ENCODE measurements around the gene ALK.

The ALK gene

DNA sequence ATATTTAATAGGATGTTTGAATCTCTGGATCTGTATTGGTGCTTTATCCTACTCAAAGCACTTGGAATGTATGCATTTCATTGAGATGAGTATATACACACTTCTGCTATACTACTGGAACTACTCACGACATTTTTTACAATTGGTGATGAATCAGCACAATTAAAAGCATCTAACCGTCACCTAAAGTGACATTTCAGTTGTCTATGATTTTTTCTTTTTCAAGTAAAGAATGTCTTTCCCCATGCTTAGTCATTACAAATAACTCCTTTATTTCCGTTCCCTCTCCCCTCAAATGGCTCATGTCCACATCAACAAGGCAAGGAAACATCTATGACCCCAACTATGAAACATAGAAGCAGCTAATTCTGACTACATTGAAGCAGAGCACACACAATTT lies 728.9 kb downstream of the ALK start:
- H3K9me3 Mint-ChIP-seq = no peaks in the 10 kb centered on the region
- intact Hi-C loops (cut with micrococcal nuclease) = loop anchor here (10.0 kb wide), 1 partner anchor 368 kb away; no protein-coding TSS in a partner anchor

DNA sequence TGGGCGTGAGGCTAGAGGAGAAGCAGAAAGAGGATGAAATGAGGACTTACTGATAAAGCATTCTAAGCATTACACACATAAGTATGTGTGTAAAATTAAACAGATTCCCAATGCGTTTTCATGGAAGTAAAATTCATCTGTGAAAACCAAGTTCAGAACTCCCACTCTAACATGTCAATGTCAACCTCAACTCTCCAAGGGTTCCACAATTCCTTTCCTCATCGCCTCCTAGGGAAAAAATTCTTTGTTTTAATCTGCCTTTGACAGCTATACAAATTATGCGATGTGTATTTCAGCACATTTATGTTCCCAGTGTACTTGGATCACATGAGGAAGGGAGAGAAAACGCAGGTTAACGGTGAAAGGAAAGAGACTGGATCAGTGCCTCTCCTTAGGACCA lies 729.6 kb downstream of the ALK start:
- intact Hi-C loops (cut with micrococcal nuclease) = loop anchor here (10.0 kb wide), 1 partner anchor 367 kb away; no protein-coding TSS in a partner anchor
- H3K27me3 Mint-ChIP-seq = peaks cover 2% of the 10 kb centered on the region
- no peak overlapping the region for H3K4me3 Mint-ChIP-seq
- H3K27ac Mint-ChIP-seq = no peak overlapping the region
- H3K36me3 Mint-ChIP-seq (ENCODE audit: low read depth) = peaks cover 13% of the 10 kb centered on the region
- no peaks in the 10 kb centered on the region for H3K9me3 Mint-ChIP-seq
- peaks cover 13% of the 10 kb centered on the region for H3K4me1 Mint-ChIP-seq (ENCODE audit: low read depth)

More for the DNA sequence above, 728.9 kb downstream of the ALK start:
- peaks cover 13% of the 10 kb centered on the region for H3K4me1 Mint-ChIP-seq (ENCODE audit: low read depth)
- peaks cover 9% of the 10 kb centered on the region for H3K36me3 Mint-ChIP-seq (ENCODE audit: low read depth)
- no peak overlapping the region for H3K27ac Mint-ChIP-seq
- H3K4me3 Mint-ChIP-seq = no peak overlapping the region
- H3K27me3 Mint-ChIP-seq = peaks cover 2% of the 10 kb centered on the region

DNA sequence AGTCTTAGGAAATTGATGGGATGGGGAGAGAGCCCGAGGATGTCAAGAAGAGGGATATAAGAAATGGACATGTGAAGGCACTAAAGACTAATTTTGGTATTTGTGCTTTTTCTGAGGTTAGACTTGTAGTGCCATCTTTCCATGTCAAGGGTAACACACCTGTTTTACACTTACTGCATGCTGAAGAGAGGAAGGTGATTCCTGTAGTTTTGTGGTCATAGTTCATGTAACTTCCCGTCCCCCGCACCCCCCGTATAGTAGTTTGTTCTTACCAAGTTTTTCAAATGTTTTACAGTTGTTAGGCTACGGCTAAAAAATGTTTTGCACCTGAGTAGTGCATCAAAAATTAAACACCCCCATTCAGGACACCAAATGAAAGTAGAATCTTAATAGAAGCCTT lies 732.3 kb downstream of the ALK start:
- peaks cover 13% of the 10 kb centered on the region for H3K4me1 Mint-ChIP-seq (ENCODE audit: low read depth)
- intact Hi-C loops (cut with micrococcal nuclease) = no loop called here
- H3K9me3 Mint-ChIP-seq = no peaks in the 10 kb centered on the region
- H3K27me3 Mint-ChIP-seq = no peaks in the 10 kb centered on the region
- H3K27ac Mint-ChIP-seq = no peak overlapping the region
- peaks cover 25% of the 10 kb centered on the region for H3K36me3 Mint-ChIP-seq (ENCODE audit: low read depth)
- H3K4me3 Mint-ChIP-seq = no peak overlapping the region

DNA sequence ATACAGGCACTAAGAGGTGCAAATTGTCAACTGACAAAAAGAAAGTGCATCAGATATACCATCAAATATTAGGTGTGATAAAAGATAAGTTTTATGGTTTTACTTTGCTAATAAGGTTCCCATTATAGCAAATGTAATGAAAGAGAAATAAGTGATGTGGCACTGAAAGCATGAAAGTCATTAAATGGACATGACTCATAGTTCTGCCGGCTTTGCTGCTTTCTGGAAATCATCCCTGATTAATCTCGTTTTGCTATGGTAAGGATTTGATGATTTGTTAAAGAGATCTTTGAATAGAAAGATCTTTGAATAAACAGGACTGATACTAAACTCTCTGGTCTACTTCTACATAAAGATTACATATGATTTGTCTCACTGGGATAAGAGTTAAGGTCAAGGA lies 733.5 kb downstream of the ALK start:
- Mint-ChIP-seq H3K4me1 (ENCODE audit: low read depth) (peaks cover 1% of the 10 kb centered on the region), H3K27me3 (no peaks in the 10 kb centered on the region), H3K9me3 (no peaks in the 10 kb centered on the region), H3K27ac (no peak overlapping the region), H3K4me3 (no peak overlapping the region), H3K36me3 (ENCODE audit: low read depth) (peaks cover 27% of the 10 kb centered on the region)
- intact Hi-C loops (cut with micrococcal nuclease) = no loop called here

DNA sequence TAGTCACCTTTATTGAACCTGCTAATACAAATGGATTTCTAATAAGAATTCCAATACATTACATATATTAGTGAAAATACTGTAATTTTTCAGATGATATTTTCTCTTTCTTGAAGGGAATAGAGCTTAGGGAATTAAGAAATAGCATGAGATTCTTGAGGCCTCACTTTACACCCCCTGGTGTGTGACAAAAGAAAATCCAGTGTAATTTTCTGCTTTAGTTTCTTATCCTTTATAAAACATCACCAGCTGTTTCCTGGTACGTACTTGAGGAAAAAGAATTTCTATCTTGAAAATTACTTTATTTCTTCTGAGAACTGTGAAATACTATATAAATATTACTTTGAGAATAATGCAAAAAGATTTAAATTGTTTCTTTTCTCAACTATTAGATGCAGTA lies 734.6 kb downstream of the ALK start:
- Mint-ChIP-seq H3K4me3 (no peak overlapping the region), H3K27me3 (no peaks in the 10 kb centered on the region), H3K9me3 (no peaks in the 10 kb centered on the region), H3K27ac (no peak overlapping the region), H3K4me1 (ENCODE audit: low read depth) (no peaks in the 10 kb centered on the region), H3K36me3 (ENCODE audit: low read depth) (peaks cover 36% of the 10 kb centered on the region)
- intact Hi-C loops (cut with micrococcal nuclease) = no loop called here

DNA sequence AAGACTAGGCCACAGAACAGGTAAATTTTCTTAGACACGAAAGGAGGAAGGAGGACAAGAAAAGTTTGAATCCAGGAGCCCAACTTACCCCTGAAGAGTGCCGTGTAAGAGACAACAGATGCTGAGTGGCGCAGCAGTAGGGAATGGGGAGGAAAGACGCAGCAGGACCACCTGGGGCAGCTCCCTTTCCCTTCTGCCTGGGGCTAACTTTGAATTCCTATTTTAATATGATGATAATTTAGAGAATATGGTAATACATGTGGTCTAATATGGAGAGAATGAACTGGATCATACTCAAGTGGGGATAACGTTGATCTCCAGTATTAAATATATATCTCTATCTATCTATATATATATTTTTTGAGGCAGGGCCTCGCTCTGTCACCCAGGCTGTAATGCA lies 736.9 kb downstream of the ALK start:
- intact Hi-C loops (cut with micrococcal nuclease) = no loop called here
- Mint-ChIP-seq H3K27me3 (no peaks in the 10 kb centered on the region), H3K4me1 (ENCODE audit: low read depth) (no peaks in the 10 kb centered on the region), H3K4me3 (no peak overlapping the region), H3K9me3 (no peaks in the 10 kb centered on the region), H3K27ac (no peak overlapping the region), H3K36me3 (ENCODE audit: low read depth) (peaks cover 48% of the 10 kb centered on the region)

DNA sequence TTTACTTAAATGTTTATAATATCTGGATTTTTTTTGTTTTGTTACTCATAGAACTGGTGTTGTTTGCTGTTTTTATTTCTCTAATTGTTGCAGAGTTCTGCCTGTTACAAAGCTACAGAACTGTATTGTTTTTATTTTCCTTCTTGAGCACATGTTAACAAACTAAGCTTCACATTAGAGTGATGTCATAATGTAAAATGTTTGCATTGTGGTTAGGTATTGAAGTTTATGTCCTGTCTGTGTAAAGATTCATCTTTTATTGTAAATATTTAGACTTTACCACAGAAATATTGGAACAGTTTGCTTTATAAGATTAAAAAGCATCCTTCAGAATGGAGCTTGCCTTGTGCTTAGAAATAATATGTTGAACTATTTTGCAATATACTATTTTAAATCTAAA lies 738.5 kb downstream of the ALK start:
- Mint-ChIP-seq H3K4me1 (ENCODE audit: low read depth) (no peaks in the 10 kb centered on the region), H3K27me3 (no peaks in the 10 kb centered on the region), H3K27ac (no peak overlapping the region), H3K36me3 (ENCODE audit: low read depth) (peaks cover 64% of the 10 kb centered on the region), H3K4me3 (no peak overlapping the region), H3K9me3 (no peaks in the 10 kb centered on the region)
- intact Hi-C loops (cut with micrococcal nuclease) = no loop called here

DNA sequence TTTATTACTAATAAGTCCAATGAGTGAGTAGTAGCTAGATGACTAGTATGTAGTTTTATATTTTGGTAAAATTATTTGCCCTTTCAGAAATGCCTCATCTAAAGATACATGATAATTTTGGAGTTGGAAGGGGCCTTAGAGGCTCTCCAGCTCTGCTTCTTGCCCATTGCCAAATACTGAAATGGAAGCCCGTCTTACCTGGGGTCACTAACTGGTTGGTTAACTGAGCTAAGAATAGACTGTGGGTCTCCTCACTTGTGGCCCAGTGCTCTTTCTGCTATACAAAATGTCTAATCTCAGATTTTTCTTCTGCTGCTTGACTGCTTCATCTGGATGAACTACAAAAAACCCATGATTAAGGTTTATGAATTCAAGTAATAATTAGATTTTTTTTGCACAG lies 739.1 kb downstream of the ALK start:
- peaks cover 60% of the 10 kb centered on the region for H3K36me3 Mint-ChIP-seq (ENCODE audit: low read depth)
- intact Hi-C loops (cut with micrococcal nuclease) = no loop called here
- no peaks in the 10 kb centered on the region for H3K4me1 Mint-ChIP-seq (ENCODE audit: low read depth)
- no peak overlapping the region for H3K4me3 Mint-ChIP-seq
- no peak overlapping the region for H3K27ac Mint-ChIP-seq
- H3K27me3 Mint-ChIP-seq = no peaks in the 10 kb centered on the region
- H3K9me3 Mint-ChIP-seq = no peaks in the 10 kb centered on the region

DNA sequence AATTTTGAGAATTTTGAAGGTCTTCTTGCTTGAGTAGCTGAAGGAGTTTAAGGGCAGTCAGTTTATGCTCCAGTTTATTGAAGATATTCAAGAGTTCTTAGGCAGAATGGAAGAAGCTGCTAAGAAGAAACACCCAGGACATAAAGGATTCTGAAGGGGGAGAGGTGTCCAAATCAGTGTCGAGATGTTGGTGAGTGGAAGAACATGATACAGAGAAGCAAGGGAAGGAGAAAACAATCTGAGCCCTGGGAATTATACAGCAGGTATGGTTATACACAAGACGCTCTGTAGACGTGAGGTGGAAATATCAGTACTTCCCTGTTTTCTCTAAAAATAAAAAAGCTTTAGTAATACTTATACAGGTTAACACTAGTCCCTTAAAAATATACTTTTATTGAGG lies 746.0 kb downstream of the ALK start:
- Mint-ChIP-seq H3K4me1 (ENCODE audit: low read depth) (no peaks in the 10 kb centered on the region), H3K36me3 (ENCODE audit: low read depth) (peaks cover 76% of the 10 kb centered on the region), H3K9me3 (no peaks in the 10 kb centered on the region), H3K27ac (no peak overlapping the region), H3K27me3 (no peaks in the 10 kb centered on the region), H3K4me3 (no peak overlapping the region)
- intact Hi-C loops (cut with micrococcal nuclease) = no loop called here

DNA sequence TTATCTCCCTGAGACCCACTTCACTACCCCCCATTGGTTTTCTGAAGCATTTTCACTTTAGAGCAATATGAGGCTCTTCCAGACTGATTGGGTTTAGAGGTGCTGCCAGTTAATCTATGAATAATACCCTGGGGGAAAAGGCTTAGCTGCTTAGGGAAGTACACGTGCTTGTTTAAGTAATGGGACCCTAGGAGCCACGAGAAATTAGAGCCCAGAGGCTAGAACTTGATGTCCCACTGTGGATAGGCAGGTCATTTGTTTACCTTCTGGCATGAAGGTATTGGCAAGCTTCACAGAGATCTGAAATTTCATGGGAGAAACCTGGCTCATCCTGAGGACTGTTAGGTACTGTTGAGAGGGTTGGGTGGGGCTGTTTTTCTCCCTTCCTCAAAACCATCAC lies 746.4 kb downstream of the ALK start:
- H3K4me3 Mint-ChIP-seq = no peak overlapping the region
- no peak overlapping the region for H3K27ac Mint-ChIP-seq
- peaks cover 76% of the 10 kb centered on the region for H3K36me3 Mint-ChIP-seq (ENCODE audit: low read depth)
- no peaks in the 10 kb centered on the region for H3K27me3 Mint-ChIP-seq
- intact Hi-C loops (cut with micrococcal nuclease) = no loop called here
- no peaks in the 10 kb centered on the region for H3K4me1 Mint-ChIP-seq (ENCODE audit: low read depth)
- H3K9me3 Mint-ChIP-seq = no peaks in the 10 kb centered on the region

DNA sequence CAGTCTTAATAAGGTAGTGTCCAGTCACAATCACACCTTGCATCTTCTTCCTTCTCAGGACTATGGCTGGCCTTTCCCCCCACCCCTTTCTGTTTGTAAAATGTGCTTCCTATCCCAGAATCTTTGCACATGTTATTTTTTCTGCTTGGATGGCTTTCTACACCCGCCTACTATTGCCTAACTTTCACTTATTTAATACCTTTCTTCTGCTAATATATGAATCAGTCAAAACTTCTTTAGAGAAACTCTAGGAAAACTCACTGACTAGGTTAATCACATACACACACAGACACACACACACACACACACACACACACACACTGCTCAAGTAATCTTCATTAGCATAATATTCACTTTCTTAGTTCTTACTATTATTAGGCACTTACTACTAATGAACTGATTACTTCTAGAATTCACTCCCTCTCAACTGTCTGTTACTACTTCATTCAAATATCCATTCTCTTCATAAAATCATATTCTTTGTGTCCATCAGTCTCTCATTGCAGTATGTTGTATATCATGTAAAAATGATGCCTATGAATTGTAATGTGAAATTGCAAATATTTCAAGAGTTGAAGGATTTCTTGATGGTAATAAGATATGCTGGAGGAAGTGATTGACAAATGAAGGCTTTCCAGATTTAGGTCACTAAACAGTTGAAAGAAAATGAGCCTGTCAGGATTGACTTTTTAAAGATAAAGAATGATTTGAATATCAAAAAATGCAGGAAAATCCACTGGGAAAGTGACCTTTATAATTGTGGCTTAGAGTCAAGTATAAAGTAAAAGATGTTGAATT lies 754.9 kb downstream of the ALK start:
- Mint-ChIP-seq H3K4me3 (no peak overlapping the region), H3K9me3 (no peaks in the 10 kb centered on the region), H3K27ac (no peak overlapping the region), H3K27me3 (no peaks in the 10 kb centered on the region), H3K4me1 (ENCODE audit: low read depth) (no peaks in the 10 kb centered on the region), H3K36me3 (ENCODE audit: low read depth) (peaks cover 63% of the 10 kb centered on the region)
- intact Hi-C loops (cut with micrococcal nuclease) = no loop called here

DNA sequence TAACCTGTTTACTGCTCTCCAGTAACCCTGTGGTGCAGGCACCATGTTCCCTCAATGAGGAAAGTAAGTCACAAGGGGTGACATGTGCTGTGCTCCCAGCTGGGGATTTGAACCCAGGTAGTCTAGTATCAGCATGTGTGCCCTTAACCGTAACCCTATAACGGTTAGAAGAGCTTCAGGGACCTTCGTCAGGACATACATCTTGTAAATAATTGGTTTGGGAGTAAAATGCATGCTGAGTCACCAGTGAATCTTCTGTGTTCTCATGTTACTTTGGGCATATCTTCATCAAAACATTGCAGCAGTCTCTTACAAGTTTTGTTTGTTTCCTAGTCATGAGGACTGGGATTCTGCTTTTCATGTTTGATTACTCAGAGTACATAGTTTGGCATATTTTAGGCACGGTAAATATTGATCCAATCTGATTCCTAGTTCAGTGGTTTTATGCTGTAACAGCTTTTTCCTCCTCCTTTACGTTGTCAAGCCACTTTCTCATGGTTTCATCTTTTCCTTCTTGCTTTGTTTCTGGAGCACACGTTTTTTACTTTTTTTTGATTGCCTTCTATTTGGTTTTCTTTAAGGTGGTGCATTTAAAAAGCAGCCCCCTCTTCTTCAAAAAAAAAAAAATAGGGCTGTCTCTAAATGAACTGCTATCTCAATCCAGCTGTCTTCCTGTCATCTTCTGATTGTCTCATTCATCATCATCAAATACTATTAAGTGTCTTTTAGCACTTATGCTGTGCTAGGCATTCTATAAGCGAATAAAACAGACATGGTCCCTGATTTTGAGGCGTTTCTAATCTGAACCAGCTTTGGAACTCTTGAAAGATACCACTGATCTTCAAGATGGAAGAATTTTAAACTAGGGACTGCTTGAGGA lies 755.8 kb downstream of the ALK start:
- Mint-ChIP-seq H3K9me3 (no peaks in the 10 kb centered on the region), H3K27me3 (no peaks in the 10 kb centered on the region), H3K36me3 (ENCODE audit: low read depth) (peaks cover 66% of the 10 kb centered on the region), H3K4me3 (no peak overlapping the region), H3K4me1 (ENCODE audit: low read depth) (no peaks in the 10 kb centered on the region), H3K27ac (no peak overlapping the region)
- intact Hi-C loops (cut with micrococcal nuclease) = no loop called here

DNA sequence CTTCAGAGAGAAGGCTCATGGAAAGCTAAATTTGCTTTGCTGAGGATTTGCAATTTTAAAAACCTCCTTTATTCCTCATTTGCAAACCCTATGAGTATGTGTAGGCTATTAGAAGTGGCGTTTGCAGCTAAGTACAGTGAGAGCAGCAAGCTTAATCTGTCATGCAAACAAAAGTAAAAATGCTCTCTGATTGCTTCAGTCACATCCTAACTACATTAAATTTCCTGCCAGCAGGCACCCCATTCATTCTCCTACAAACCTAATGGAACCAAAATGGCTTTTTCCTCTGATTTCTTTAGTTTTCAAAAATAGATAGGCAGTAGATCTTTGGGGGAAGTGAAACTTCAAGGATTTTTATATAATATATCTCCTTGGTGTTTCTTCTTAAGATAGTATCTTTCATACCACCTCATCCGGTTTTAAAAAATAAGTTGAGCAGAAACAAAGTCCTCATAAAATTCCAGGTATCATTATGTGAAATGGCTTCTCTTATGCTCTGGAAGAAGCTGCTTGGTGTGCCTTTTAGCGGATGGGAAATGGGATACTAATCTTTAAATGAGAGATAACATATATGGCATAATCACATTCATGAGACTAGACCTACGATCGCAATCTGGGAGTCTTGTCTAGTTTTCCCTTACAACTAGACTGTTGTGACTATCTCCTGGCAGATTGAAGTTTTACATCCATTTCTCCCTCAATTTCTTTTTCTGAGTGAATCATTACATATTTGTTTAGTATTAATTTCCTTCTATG lies 757.1 kb downstream of the ALK start:
- intact Hi-C loops (cut with micrococcal nuclease) = no loop called here
- H3K36me3 Mint-ChIP-seq (ENCODE audit: low read depth) = peaks cover 62% of the 10 kb centered on the region
- H3K9me3 Mint-ChIP-seq = no peaks in the 10 kb centered on the region
- no peaks in the 10 kb centered on the region for H3K27me3 Mint-ChIP-seq
- H3K4me3 Mint-ChIP-seq = no peak overlapping the region
- no peak overlapping the region for H3K27ac Mint-ChIP-seq
- no peaks in the 10 kb centered on the region for H3K4me1 Mint-ChIP-seq (ENCODE audit: low read depth)
